HepG2 (cell line): ENCODE measurements around the gene COL4A3. TPM values are rescaled to one million over a fixed set of nuclear protein-coding genes. Genes with fewer than 3 reads are reported as not detected.

ENCODE experiments used
- ATAC-seq: fragments of 200-7000 bp; cut with Tn5 transposase; 3 replicates; pipeline ENCODE4 v1.9.1; 2020; ENCODE audit warnings: mild to moderate bottlenecking, moderate library complexity
- BruUV-seq: library from RNA; stranded (reverse); fragments of 400-500 nt; replicated peaks from 2 replicates; lab custom pipeline; 2021; lab: Mats Ljungman, UMichigan
- CTCF ChIA-PET: fragments of 300-600 bp; formaldehyde crosslinking; extraction: SDS; loops from one replicate; lab custom pipeline; 2021; ENCODE audit warnings: low total read pairs, inconsistent platforms, low intra/inter-chr PET ratio; lab: Yijun Ruan, JAX
- POLR2A ChIA-PET: fragments of 350-600 bp; sonication (Branson Sonifier 250); formaldehyde crosslinking; loops from one replicate; lab custom pipeline; 2020; ENCODE audit warnings: antibody characterized with exemption, inconsistent platforms; lab: Yijun Ruan, JAX
- DNase-seq: peaks from one replicate; pipeline ENCODE4 v3.0.0-alpha.2; 2015; ENCODE audit warnings: low spot score
- FAIRE-seq: peaks from 3 replicates; lab custom pipeline; 2011; peaks lifted over from hg19 to GRCh38; lab: Jason Lieb, UNC
- H2AFZ ChIP-seq: one replicate; pipeline ENCODE4 v1.6.1; 2011; ENCODE audit warnings: low read length, inconsistent platforms
- H3K27ac ChIP-seq: fragments of 300-600 bp; 3 replicates; pipeline ENCODE4 v1.8.0; 2011; ENCODE audit warnings: mixed run types, mild to moderate bottlenecking, mixed read lengths, low read length, inconsistent platforms; ENCODE audit not compliant: insufficient read depth; ENCODE audit errors: extremely low read length
- H3K27me3 ChIP-seq, 2 experiments: fragments of 200-600 bp in 1 of 2; 2 replicates in 1 of 2; 3 replicates in 1 of 2; pipeline versions ENCODE4 v1.6.0 to v1.8.0; 2011; ENCODE audit warnings: low read length in 2 of 2, mild to moderate bottlenecking in 2 of 2, moderate library complexity in 2 of 2, inconsistent platforms in 1 of 2; ENCODE audit not compliant: insufficient read depth in 2 of 2, control insufficient read depth in 1 of 2
- H3K36me3 ChIP-seq, 2 experiments: fragments of 200-600 bp in 1 of 2; replicated peaks in 1 of 2; 2 replicates in 1 of 2; 3 replicates in 1 of 2; pipeline versions ENCODE4 v1.5.1 to v1.8.0; 2011; ENCODE audit warnings: low read length in 2 of 2, inconsistent platforms in 1 of 2; ENCODE audit not compliant: insufficient read depth in 2 of 2, control insufficient read depth in 1 of 2
- H3K4me1 ChIP-seq: 2 replicates; pipeline ENCODE4 v1.5.1; 2012; ENCODE audit warnings: low read length, inconsistent platforms; ENCODE audit not compliant: insufficient read depth
- H3K4me2 ChIP-seq: 2 replicates; pipeline ENCODE4 v1.6.0; 2011; ENCODE audit warnings: low read depth, low read length, inconsistent platforms
- H3K4me3 ChIP-seq, 3 experiments: fragments of 200-600 bp in 1 of 3; sonication (generic), shearing (Covaris generic) in 1 of 3; replicated peaks in 1 of 3; 2 replicates each; pipeline ENCODE4 v1.5.1; 2011 to 2016; ENCODE audit warnings: low read length in 3 of 3, inconsistent platforms in 2 of 3, low read depth in 2 of 3, mild to moderate bottlenecking in 2 of 3, control low read depth in 1 of 3, mixed read lengths in 1 of 3; ENCODE audit not compliant: insufficient read depth in 1 of 3
- H3K79me2 ChIP-seq: one replicate; pipeline ENCODE4 v1.6.1; 2011; ENCODE audit warnings: low read length, inconsistent platforms; ENCODE audit not compliant: insufficient read depth
- H3K9ac ChIP-seq: 2 replicates; pipeline ENCODE4 v1.6.0; 2011; ENCODE audit warnings: mild to moderate bottlenecking, low read depth, low read length, inconsistent platforms; ENCODE audit not compliant: insufficient read depth
- H3K9me3 ChIP-seq: 2 replicates; pipeline ENCODE4 v1.5.1; 2012; ENCODE audit warnings: mild to moderate bottlenecking, low read length
- H4K20me1 ChIP-seq: 2 replicates; pipeline ENCODE4 v1.6.0; 2011; ENCODE audit warnings: inconsistent platforms, mild to moderate bottlenecking, low read length, moderate library complexity; ENCODE audit not compliant: insufficient read depth
- ADNP ChIP-seq: sonication (generic); formaldehyde crosslinking; IDR thresholded peaks from 2 replicates; pipeline ENCODE4 v1.4.0; 2020; ENCODE audit warnings: missing genetic modification reagents
- ATAD3A ChIP-seq: sonication (generic); formaldehyde crosslinking; IDR thresholded peaks from 2 replicates; pipeline ENCODE4 v1.4.0; 2020; ENCODE audit warnings: missing genetic modification reagents
- ELF4 ChIP-seq: sonication (generic); formaldehyde crosslinking; IDR thresholded peaks from 2 replicates; pipeline ENCODE4 v1.5.0; 2020; ENCODE audit warnings: missing genetic modification reagents, mild to moderate bottlenecking, moderate library complexity, borderline replicate concordance
- FOXM1 ChIP-seq: sonication (generic); formaldehyde crosslinking; IDR thresholded peaks from 2 replicates; pipeline ENCODE4 v1.5.0; 2020; ENCODE audit warnings: missing genetic modification reagents
- NCOA1 ChIP-seq: sonication (generic); formaldehyde crosslinking; IDR thresholded peaks from 2 replicates; pipeline ENCODE4 v1.9.0; 2021; ENCODE audit warnings: missing genetic modification reagents
- NR0B2 ChIP-seq: sonication (generic); formaldehyde crosslinking; IDR thresholded peaks from 2 replicates; pipeline ENCODE4 v1.4.0; 2020; ENCODE audit warnings: mild to moderate bottlenecking, missing genetic modification reagents
- NR2F6 ChIP-seq, 2 experiments: IDR thresholded peaks; 2 replicates each; pipeline ENCODE4 v1.6.1; 2016; ENCODE audit warnings: antibody characterized with exemption in 1 of 2, mild to moderate bottlenecking in 1 of 2
- RARG ChIP-seq: sonication (generic); formaldehyde crosslinking; IDR thresholded peaks from 2 replicates; pipeline ENCODE4 v1.4.0; 2020; ENCODE audit warnings: low read depth, mild to moderate bottlenecking, missing genetic modification reagents
- TEAD3 ChIP-seq: optimal IDR thresholded peaks from 2 replicates; pipeline ENCODE3; 2016; ENCODE audit warnings: borderline replicate concordance
- ZBTB20 ChIP-seq: sonication (generic); formaldehyde crosslinking; IDR thresholded peaks from 2 replicates; pipeline ENCODE4 v1.8.1; 2023; ENCODE audit warnings: missing genetic modification reagents, low read depth, mild to moderate bottlenecking, borderline replicate concordance
- ZC3H4 ChIP-seq: sonication (generic); formaldehyde crosslinking; IDR thresholded peaks from 2 replicates; pipeline ENCODE4 v1.4.0; 2020; ENCODE audit warnings: missing genetic modification reagents, borderline replicate concordance
- ZKSCAN1 ChIP-seq: fragments of 150-350 bp; IDR thresholded peaks from 2 replicates; pipeline ENCODE4 v1.6.1; 2014; ENCODE audit warnings: low read length
- ZNF276 ChIP-seq: sonication (generic); formaldehyde crosslinking; IDR thresholded peaks from 2 replicates; pipeline ENCODE4 v1.4.0; 2020; ENCODE audit warnings: mild to moderate bottlenecking, low read depth, missing genetic modification reagents
- ZNF329 ChIP-seq: sonication (generic); formaldehyde crosslinking; IDR thresholded peaks from 2 replicates; pipeline ENCODE4 v1.9.0; 2021; ENCODE audit warnings: low read depth, mild to moderate bottlenecking, missing genetic modification reagents
- ZNF503 ChIP-seq: sonication (generic); formaldehyde crosslinking; IDR thresholded peaks from 2 replicates; pipeline ENCODE4 v1.4.0; 2020; ENCODE audit warnings: missing genetic modification reagents
- ZNF557 ChIP-seq: sonication (generic); formaldehyde crosslinking; IDR thresholded peaks from 2 replicates; pipeline ENCODE4 v1.4.0; 2020; ENCODE audit warnings: missing genetic modification reagents
- ZNF598 ChIP-seq: sonication (generic); formaldehyde crosslinking; IDR thresholded peaks from 2 replicates; pipeline ENCODE4 v1.5.1; 2020; ENCODE audit warnings: mild to moderate bottlenecking, missing genetic modification reagents, borderline replicate concordance
- WGBS: methylation state at CpG from one replicate; pipeline ENCODE4 v1.1.6; 2017; ENCODE audit warnings: low lambda C conversion rate; 5-methylcytosine and 5-hydroxymethylcytosine counted together
- in situ Hi-C: cut with HindIII; loops from 2 replicates; pipeline ENCODE4 v1.10.0; 2017; ENCODE audit warnings: low pct_unique_long_range_greater_than_20kb; ENCODE audit not compliant: extremely low pct_ligation_motif_present
- intact Hi-C: fragments of 100-400 bp; cut with micrococcal nuclease; formaldehyde crosslinking; loops from one replicate; pipeline ENCODE4 v1.10.0; 2022; ENCODE audit not compliant: unreplicated experiment
- polyA plus RNA-seq, 8 experiments: library from polyadenylated mRNA; depleted of rRNA in 3 of 8; stranded (reverse) in 7 of 8; unstranded in 1 of 8; fragments of >200 nt; fragmentation: Illumina TruSeq in 4 of 8; extraction: Trizol in 4 of 8; gene quantifications; 2 replicates each; pipeline versions ENCODE4 v1.2.1 to v1.2.3, GENCODE V29; 2011 to 2016; ENCODE audit warnings: low read depth in 4 of 8, missing spikeins in 1 of 8, mixed read lengths in 1 of 8; ENCODE audit not compliant: insufficient read depth in 1 of 8
- total RNA-seq, 5 experiments: library from RNA; depleted of rRNA; stranded (reverse); fragments of >200 nt; fragmentation: Illumina TruSeq; extraction: Trizol; gene quantifications; 2 replicates each; pipeline ENCODE4 v1.2.3, GENCODE V29; 2016; ENCODE audit warnings: low read depth in 1 of 5
- TF ChIP-seq, protein P1 (sequence below): sonication (generic); formaldehyde crosslinking; IDR thresholded peaks from 2 replicates; pipeline ENCODE4 v1.8.1; 2023; ENCODE audit warnings: mild to moderate bottlenecking, missing genetic modification reagents
- TF ChIP-seq, protein P2 (sequence below): sonication (generic); formaldehyde crosslinking; IDR thresholded peaks from 2 replicates; pipeline ENCODE4 v1.5.0; 2020; ENCODE audit warnings: mild to moderate bottlenecking, low read depth, missing genetic modification reagents, borderline replicate concordance

The COL4A3 gene
- total and polyA plus RNA-seq, 2 of the 13 experiments (the other 11 are each of a cell fraction or from before 2014, with no cell fraction given): 0.02 TPM; not detected in 1

DNA sequence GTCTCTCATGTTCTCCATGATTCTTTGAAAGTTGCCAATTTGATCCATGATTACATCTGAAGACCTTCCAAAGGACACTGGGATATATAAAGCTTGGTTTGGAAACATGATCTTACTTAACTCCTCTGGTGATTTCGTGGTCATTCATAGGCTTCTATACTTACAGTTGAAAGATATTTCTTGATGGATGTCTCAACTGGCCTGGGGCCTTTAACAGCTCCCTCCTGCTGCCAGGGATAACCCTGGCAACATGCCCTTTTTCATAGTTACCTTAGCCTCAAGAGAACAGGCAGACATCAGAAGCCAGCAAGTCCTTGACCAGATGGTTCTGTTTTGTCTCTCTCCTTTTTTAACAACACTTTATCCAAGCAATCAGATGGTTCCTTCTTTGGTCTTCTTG is 137.1 kb downstream of the COL4A3 start (continued):
- TF ChIP-seq, protein P1, sequence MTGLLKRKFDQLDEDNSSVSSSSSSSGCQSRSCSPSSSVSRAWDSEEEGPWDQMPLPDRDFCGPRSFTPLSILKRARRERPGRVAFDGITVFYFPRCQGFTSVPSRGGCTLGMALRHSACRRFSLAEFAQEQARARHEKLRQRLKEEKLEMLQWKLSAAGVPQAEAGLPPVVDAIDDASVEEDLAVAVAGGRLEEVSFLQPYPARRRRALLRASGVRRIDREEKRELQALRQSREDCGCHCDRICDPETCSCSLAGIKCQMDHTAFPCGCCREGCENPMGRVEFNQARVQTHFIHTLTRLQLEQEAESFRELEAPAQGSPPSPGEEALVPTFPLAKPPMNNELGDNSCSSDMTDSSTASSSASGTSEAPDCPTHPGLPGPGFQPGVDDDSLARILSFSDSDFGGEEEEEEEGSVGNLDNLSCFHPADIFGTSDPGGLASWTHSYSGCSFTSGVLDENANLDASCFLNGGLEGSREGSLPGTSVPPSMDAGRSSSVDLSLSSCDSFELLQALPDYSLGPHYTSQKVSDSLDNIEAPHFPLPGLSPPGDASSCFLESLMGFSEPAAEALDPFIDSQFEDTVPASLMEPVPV (CRISPR knock-in tag): no peak
- TF ChIP-seq ZBTB20 (CRISPR knock-in tag) (no peak), ZNF503 (CRISPR knock-in tag) (no peak)

GRCh38 chr2:227308784-227309183 is 144.4 kb downstream of the COL4A3 start:
- 90% methylated on average over 4 of the region's 4 CpGs for WGBS
- Histone ChIP-seq H2AFZ (no peak overlapping the region), H3K79me2 (no peaks in the 10 kb centered on the region), H3K4me1 (peaks cover 61% of the 10 kb centered on the region), H3K9me3 (no peaks in the 10 kb centered on the region), H3K27ac (no peak overlapping the region), H4K20me1 (no peaks in the 10 kb centered on the region), H3K27me3 (no peaks in the 10 kb centered on the region), H3K36me3 (no peaks in the 10 kb centered on the region; a peak in 1 of 5 replicates), H3K9ac (no peak overlapping the region), H3K4me2 (no peak overlapping the region), H3K4me3 (no peak overlapping the region)
- no TSS peak for BruUV-seq
- ATAC-seq: no peak
- ChIA-PET POLR2A (no interaction called here), CTCF (no interaction called here)
- intact Hi-C loops: no loop called here
- in situ Hi-C loops: no loop called here
- no peak for DNase-seq
- FAIRE-seq: no peak
- TF ChIP-seq TEAD3 (CRISPR knock-in tag): no peak
- no peak for TF ChIP-seq ZNF329 (CRISPR knock-in tag)
- no peak for TF ChIP-seq ZNF598 (CRISPR knock-in tag)
- TF ChIP-seq ZC3H4: no peak
- TF ChIP-seq RARG (CRISPR knock-in tag): no peak
- TF ChIP-seq NR2F6 (IDR thresholded peaks at IDR 0.05): no peak
- TF ChIP-seq NR2F6 (CRISPR knock-in tag; IDR thresholded peaks at IDR 0.05): no peak
- no peak for TF ChIP-seq ELF4 (CRISPR knock-in tag)
- no peak for TF ChIP-seq ADNP (CRISPR knock-in tag)
- TF ChIP-seq ZNF276: no peak
- no peak for TF ChIP-seq ZNF557
- TF ChIP-seq FOXM1: no peak
- no peak for TF ChIP-seq ZKSCAN1
- TF ChIP-seq, protein P2, sequence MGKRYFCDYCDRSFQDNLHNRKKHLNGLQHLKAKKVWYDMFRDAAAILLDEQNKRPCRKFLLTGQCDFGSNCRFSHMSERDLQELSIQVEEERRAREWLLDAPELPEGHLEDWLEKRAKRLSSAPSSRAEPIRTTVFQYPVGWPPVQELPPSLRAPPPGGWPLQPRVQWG (CRISPR knock-in tag): no peak
- TF ChIP-seq NR0B2: no peak
- TF ChIP-seq ATAD3A: no peak
- no peak for TF ChIP-seq NCOA1 (CRISPR knock-in tag)
